LNCAP (cell line): Measurements from ENCODE around the gene RSPH9.

ENCODE experiments used
- CTCF ChIP-seq: fragments of 450-650 bp; IDR thresholded peaks from 2 replicates; pipeline ENCODE4 v1.5.1; 2017; ENCODE audit warnings: mild to moderate bottlenecking

RSPH9 gene

GRCh38 chr6:43669050-43669921, 24.4 kb downstream of the RSPH9 start:
- TF ChIP-seq CTCF = no peak

- TF ChIP-seq CTCF = no peak
Measured at GRCh38 chr6:43669922-43670622, 25.2 kb downstream of the RSPH9 start.

GRCh38 chr6:43670623-43670986, 25.8 kb downstream of the RSPH9 start:
- no peak for TF ChIP-seq CTCF

- TF ChIP-seq CTCF = no peak
Measured at GRCh38 chr6:43671011-43671800, 26.4 kb downstream of the RSPH9 start.

GRCh38 chr6:43671801-43672690, 27.2 kb downstream of the RSPH9 start:
- no peak for TF ChIP-seq CTCF

GRCh38 chr6:43673444-43674084, 28.7 kb downstream of the RSPH9 start:
- no peak for TF ChIP-seq CTCF
